ENCODE results near the gene EPO.

DNA sequence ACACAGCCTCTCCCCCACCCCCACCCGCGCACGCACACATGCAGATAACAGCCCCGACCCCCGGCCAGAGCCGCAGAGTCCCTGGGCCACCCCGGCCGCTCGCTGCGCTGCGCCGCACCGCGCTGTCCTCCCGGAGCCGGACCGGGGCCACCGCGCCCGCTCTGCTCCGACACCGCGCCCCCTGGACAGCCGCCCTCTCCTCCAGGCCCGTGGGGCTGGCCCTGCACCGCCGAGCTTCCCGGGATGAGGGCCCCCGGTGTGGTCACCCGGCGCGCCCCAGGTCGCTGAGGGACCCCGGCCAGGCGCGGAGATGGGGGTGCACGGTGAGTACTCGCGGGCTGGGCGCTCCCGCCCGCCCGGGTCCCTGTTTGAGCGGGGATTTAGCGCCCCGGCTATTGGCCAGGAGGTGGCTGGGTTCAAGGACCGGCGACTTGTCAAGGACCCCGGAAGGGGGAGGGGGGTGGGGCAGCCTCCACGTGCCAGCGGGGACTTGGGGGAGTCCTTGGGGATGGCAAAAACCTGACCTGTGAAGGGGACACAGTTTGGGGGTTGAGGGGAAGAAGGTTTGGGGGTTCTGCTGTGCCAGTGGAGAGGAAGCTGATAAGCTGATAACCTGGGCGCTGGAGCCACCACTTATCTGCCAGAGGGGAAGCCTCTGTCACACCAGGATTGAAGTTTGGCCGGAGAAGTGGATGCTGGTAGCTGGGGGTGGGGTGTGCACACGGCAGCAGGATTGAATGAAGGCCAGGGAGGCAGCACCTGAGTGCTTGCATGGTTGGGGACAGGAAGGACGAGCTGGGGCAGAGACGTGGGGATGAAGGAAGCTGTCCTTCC is 620 bp downstream of the EPO start:
- TF ChIP-seq EP300 (IDR thresholded peaks at IDR 0.05) (no peak), POLR2AphosphoS5 (IDR thresholded peaks at IDR 0.05) (no peak)
- TF ChIP-seq, protein P1, sequence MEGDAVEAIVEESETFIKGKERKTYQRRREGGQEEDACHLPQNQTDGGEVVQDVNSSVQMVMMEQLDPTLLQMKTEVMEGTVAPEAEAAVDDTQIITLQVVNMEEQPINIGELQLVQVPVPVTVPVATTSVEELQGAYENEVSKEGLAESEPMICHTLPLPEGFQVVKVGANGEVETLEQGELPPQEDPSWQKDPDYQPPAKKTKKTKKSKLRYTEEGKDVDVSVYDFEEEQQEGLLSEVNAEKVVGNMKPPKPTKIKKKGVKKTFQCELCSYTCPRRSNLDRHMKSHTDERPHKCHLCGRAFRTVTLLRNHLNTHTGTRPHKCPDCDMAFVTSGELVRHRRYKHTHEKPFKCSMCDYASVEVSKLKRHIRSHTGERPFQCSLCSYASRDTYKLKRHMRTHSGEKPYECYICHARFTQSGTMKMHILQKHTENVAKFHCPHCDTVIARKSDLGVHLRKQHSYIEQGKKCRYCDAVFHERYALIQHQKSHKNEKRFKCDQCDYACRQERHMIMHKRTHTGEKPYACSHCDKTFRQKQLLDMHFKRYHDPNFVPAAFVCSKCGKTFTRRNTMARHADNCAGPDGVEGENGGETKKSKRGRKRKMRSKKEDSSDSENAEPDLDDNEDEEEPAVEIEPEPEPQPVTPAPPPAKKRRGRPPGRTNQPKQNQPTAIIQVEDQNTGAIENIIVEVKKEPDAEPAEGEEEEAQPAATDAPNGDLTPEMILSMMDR (IDR thresholded peaks at IDR 0.05) = no peak

Measured in suprapubic skin (tissue), 4 donors.